Endothelial cell of umbilical vein (primary cell): Measurements from ENCODE around the gene CX3CR1. TPM values are rescaled to one million over a fixed set of nuclear protein-coding genes. Genes with fewer than 3 reads are reported as not detected.

Experiments used
- BruUV-seq: library from RNA; stranded (reverse); fragments of 400-500 nt; replicated peaks from 2 replicates; lab custom pipeline; 2021; lab: Mats Ljungman, UMichigan
- CTCF ChIA-PET: fragments of 300-600, 350-600 bp; sonication (Branson Sonifier 250); formaldehyde crosslinking; loops from one replicate; lab custom pipeline; 2021; ENCODE audit warnings: antibody characterized with exemption, inconsistent platforms; lab: Charles Lee
- POLR2A ChIA-PET: fragments of 300-600, 350-600 bp; sonication (Branson Sonifier 250); formaldehyde crosslinking; loops from one replicate; lab custom pipeline; 2021; ENCODE audit warnings: antibody characterized with exemption, inconsistent platforms; lab: Charles Lee
- DNase-seq: peaks from one replicate; pipeline ENCODE4 v3.0.0-alpha.2; 2011; ENCODE audit warnings: low read depth, low spot score
- FAIRE-seq: peaks from 2 replicates; lab custom pipeline; 2011; peaks lifted over from hg19 to GRCh38; lab: Jason Lieb, UNC
- H2AFZ ChIP-seq: 2 replicates; pipeline ENCODE4 v1.6.0; 2012; ENCODE audit warnings: low read depth, low read length, control low read depth, inconsistent platforms
- H3K27ac ChIP-seq: 2 replicates; pipeline ENCODE4 v1.5.1; 2011; ENCODE audit warnings: low read depth, mild to moderate bottlenecking, control low read depth, low read length, moderate library complexity; ENCODE audit not compliant: insufficient read depth
- H3K27me3 ChIP-seq, 2 experiments: 2 replicates each; pipeline versions ENCODE4 v1.6.0 to v1.6.1; 2011; ENCODE audit warnings: low read length in 2 of 2, mixed read lengths in 1 of 2; ENCODE audit not compliant: control insufficient read depth in 2 of 2, insufficient read depth in 2 of 2
- H3K36me3 ChIP-seq, 2 experiments: 2 replicates in 1 of 2; 3 replicates in 1 of 2; pipeline ENCODE4 v1.5.1; 2011; ENCODE audit warnings: low read length in 2 of 2, mild to moderate bottlenecking in 1 of 2, moderate library complexity in 1 of 2; ENCODE audit not compliant: control insufficient read depth in 2 of 2, insufficient read depth in 2 of 2; ENCODE audit errors: extremely low read depth in 1 of 2
- H3K4me1 ChIP-seq: 3 replicates; pipeline ENCODE4 v1.5.1; 2011; ENCODE audit warnings: mild to moderate bottlenecking, low read length; ENCODE audit not compliant: control insufficient read depth, insufficient read depth; ENCODE audit errors: extremely low read depth
- H3K4me2 ChIP-seq: 2 replicates; pipeline ENCODE4 v1.6.1; 2011; ENCODE audit warnings: low read length, control low read depth, mixed read lengths; ENCODE audit not compliant: insufficient read depth
- H3K4me3 ChIP-seq, 3 experiments: fragments of 200-600 bp in 1 of 3; sonication (generic), shearing (Covaris generic) in 1 of 3; replicated peaks in 1 of 3; 2 replicates each; pipeline ENCODE4 v1.5.1; 2011 to 2016; ENCODE audit warnings: control low read depth in 3 of 3, low read length in 3 of 3, mild to moderate bottlenecking in 2 of 3, inconsistent platforms in 1 of 3, low read depth in 1 of 3, moderate library complexity in 1 of 3; ENCODE audit not compliant: insufficient read depth in 1 of 3
- H3K79me2 ChIP-seq: 2 replicates; pipeline ENCODE4 v1.6.0; 2012; ENCODE audit warnings: low read length, inconsistent platforms; ENCODE audit not compliant: control insufficient read depth, insufficient read depth
- H3K9ac ChIP-seq: replicated peaks from 2 replicates; pipeline ENCODE3; 2011; ENCODE audit warnings: low read length, control low read depth; ENCODE audit not compliant: insufficient read depth; ENCODE audit errors: extremely low read depth
- H3K9me1 ChIP-seq: replicated peaks from 3 replicates; pipeline ENCODE4 v1.6.0; 2011; ENCODE audit warnings: mild to moderate bottlenecking, low read length; ENCODE audit not compliant: control insufficient read depth, insufficient read depth; ENCODE audit errors: extremely low read depth
- H3K9me3 ChIP-seq: replicated peaks from 2 replicates; pipeline ENCODE4 v1.5.1; 2012; ENCODE audit warnings: low read length, inconsistent platforms; ENCODE audit not compliant: control insufficient read depth, insufficient read depth
- H4K20me1 ChIP-seq: replicated peaks from 2 replicates; pipeline ENCODE3; 2011; ENCODE audit warnings: mild to moderate bottlenecking, low read length; ENCODE audit not compliant: control insufficient read depth, insufficient read depth; ENCODE audit errors: extremely low read depth
- EZH2 ChIP-seq: IDR thresholded peaks from 2 replicates; pipeline ENCODE4 v1.6.1; 2012; ENCODE audit warnings: borderline replicate concordance, low read depth, mild to moderate bottlenecking, moderate library complexity, low read length, inconsistent platforms; ENCODE audit not compliant: severe bottlenecking
- FOS ChIP-seq: IDR thresholded peaks from 2 replicates; pipeline ENCODE4 v1.6.1; 2011; ENCODE audit warnings: mild to moderate bottlenecking, low read length, moderate library complexity, borderline replicate concordance; ENCODE audit not compliant: insufficient read depth
- GATA2 ChIP-seq: IDR thresholded peaks from 2 replicates; pipeline ENCODE4 v1.7.0; 2011; ENCODE audit warnings: low read depth, mild to moderate bottlenecking, moderate library complexity, mixed read lengths, low read length; ENCODE audit not compliant: insufficient read length, insufficient read depth
- MAX ChIP-seq: IDR thresholded peaks from 2 replicates; pipeline ENCODE4 v1.6.1; 2011; ENCODE audit not compliant: insufficient read depth, insufficient read length
- MYC ChIP-seq: IDR thresholded peaks from one replicate; pipeline ENCODE4 v1.6.1; 2011; ENCODE audit warnings: mild to moderate bottlenecking, low read depth, low read length
- POLR2A ChIP-seq: IDR thresholded peaks from 2 replicates; pipeline ENCODE4 v1.6.1; 2012; ENCODE audit warnings: low read depth, mild to moderate bottlenecking, control low read depth, low read length
- POLR2AphosphoS5 ChIP-seq: IDR thresholded peaks from 2 replicates; pipeline ENCODE4 v1.6.1; 2012; ENCODE audit warnings: low read depth, mild to moderate bottlenecking, control low read depth, low read length, moderate library complexity; ENCODE audit not compliant: insufficient read depth
- dilution Hi-C: fragments of 300-500 bp; cut with MboI; formaldehyde crosslinking; loops from one replicate; pipeline ENCODE4 v1.15.0; 2019; ENCODE audit warnings: low sequenced_read_pairs; ENCODE audit not compliant: extremely low pct_ligation_motif_present
- intact Hi-C: fragments of 100-400 bp; cut with micrococcal nuclease; formaldehyde crosslinking; loops from one replicate; pipeline ENCODE4 v1.10.0; 2022
- polyA plus RNA-seq, 4 experiments: library from polyadenylated mRNA; depleted of rRNA in 3 of 4; stranded (reverse) in 3 of 4; unstranded in 1 of 4; fragments of >200 nt; gene quantifications; 2 replicates each; pipeline versions ENCODE4 v1.2.1 to v1.2.3, GENCODE V29; 2011 to 2012; ENCODE audit warnings: missing spikeins in 1 of 4
- total RNA-seq: library from RNA; stranded (reverse); gene quantifications from 2 replicates; pipeline ENCODE4 v1.2.3, GENCODE V29; 2021
- TF ChIP-seq, protein P1 (sequence below), 2 donors: IDR thresholded peaks; 1 replicate in 1 of 2; 2 replicates in 1 of 2; pipeline ENCODE4 v1.5.1; 2011; ENCODE audit warnings: low read length in 2 of 2, mild to moderate bottlenecking in 2 of 2, moderate library complexity in 2 of 2, control low read depth in 1 of 2, inconsistent platforms in 1 of 2, low read depth in 1 of 2; ENCODE audit not compliant: insufficient read depth in 1 of 2; ENCODE audit errors: extremely low read depth in 1 of 2

The CX3CR1 gene
- total and polyA plus RNA-seq, 2 donors (not counting 3 experiments of a cell fraction or from before 2014, with no cell fraction given) = not detected

DNA sequence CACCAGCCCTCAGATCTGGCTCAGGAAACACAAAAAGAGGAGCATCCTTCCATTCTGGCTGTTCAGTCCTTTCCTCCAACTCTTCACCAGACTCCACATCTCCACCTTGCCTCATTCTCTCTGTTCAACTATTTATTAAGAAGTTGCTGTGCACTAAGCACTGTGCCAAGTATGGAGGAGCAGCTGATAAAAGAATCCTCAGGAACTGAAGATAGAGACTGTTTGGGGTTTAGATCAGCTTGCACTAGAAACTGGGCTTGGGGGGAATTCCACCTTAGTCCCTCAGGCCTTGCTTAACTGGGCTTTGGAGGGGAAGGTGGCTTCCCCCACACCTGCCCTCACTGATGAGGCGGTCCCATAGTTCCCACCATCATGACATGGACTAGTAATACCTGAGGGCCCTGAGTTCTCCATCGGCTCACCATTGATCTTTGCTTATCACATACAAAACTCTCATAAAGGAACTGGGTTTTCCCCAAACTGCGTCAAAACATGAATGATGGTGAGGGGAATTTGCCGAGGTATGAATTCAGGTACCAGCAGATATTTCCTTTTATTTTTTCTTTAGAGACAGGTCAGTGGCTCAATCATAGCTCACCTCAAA is 48.0 kb upstream of the CX3CR1 start:
- intact Hi-C loops (no loop called here), dilution Hi-C loops (no loop called here)
- Histone ChIP-seq H3K9me3 (no peaks in the 10 kb centered on the region), H3K4me2 (no peak overlapping the region), H3K36me3 (no peaks in the 10 kb centered on the region), H3K27me3 (peaks cover 3 to 10% of the 10 kb centered on the region in 2 experiments), H3K4me1 (no peaks in the 10 kb centered on the region), H3K9ac (no peak overlapping the region), H4K20me1 (no peaks in the 10 kb centered on the region), H3K27ac (no peak overlapping the region), H3K9me1 (no peaks in the 10 kb centered on the region), H3K79me2 (no peaks in the 10 kb centered on the region), H2AFZ (no peak overlapping the region), H3K4me3 (no peak overlapping the region)
- ChIA-PET CTCF (no interaction called here), POLR2A (no interaction called here)
- BruUV-seq = no TSS peak
- FAIRE-seq (no peak), DNase-seq (no peak)
- TF ChIP-seq POLR2A = no peak
- no peak for TF ChIP-seq POLR2AphosphoS5
- no peak for TF ChIP-seq EZH2
- TF ChIP-seq MYC = no peak
- TF ChIP-seq MAX = no peak
- no peak for TF ChIP-seq GATA2
- TF ChIP-seq, protein P1, sequence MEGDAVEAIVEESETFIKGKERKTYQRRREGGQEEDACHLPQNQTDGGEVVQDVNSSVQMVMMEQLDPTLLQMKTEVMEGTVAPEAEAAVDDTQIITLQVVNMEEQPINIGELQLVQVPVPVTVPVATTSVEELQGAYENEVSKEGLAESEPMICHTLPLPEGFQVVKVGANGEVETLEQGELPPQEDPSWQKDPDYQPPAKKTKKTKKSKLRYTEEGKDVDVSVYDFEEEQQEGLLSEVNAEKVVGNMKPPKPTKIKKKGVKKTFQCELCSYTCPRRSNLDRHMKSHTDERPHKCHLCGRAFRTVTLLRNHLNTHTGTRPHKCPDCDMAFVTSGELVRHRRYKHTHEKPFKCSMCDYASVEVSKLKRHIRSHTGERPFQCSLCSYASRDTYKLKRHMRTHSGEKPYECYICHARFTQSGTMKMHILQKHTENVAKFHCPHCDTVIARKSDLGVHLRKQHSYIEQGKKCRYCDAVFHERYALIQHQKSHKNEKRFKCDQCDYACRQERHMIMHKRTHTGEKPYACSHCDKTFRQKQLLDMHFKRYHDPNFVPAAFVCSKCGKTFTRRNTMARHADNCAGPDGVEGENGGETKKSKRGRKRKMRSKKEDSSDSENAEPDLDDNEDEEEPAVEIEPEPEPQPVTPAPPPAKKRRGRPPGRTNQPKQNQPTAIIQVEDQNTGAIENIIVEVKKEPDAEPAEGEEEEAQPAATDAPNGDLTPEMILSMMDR (IDR thresholded peaks at IDR 0.05; ENCODE audit: extremely low read depth in 1 of 2, insufficient read depth in 1 of 2, low read depth in 1 of 2, low read length in 2 of 2) = no peak
- no peak for TF ChIP-seq FOS
